GM21390 (cell line): ENCODE results near the gene TBX1.

ENCODE experiments used
- ATAC-seq: cut with Tn5 transposase; IDR thresholded peaks from one replicate; pipeline ENCODE4 v1.9.1; 2021; ENCODE audit not compliant: unreplicated experiment

The TBX1 gene

DNA sequence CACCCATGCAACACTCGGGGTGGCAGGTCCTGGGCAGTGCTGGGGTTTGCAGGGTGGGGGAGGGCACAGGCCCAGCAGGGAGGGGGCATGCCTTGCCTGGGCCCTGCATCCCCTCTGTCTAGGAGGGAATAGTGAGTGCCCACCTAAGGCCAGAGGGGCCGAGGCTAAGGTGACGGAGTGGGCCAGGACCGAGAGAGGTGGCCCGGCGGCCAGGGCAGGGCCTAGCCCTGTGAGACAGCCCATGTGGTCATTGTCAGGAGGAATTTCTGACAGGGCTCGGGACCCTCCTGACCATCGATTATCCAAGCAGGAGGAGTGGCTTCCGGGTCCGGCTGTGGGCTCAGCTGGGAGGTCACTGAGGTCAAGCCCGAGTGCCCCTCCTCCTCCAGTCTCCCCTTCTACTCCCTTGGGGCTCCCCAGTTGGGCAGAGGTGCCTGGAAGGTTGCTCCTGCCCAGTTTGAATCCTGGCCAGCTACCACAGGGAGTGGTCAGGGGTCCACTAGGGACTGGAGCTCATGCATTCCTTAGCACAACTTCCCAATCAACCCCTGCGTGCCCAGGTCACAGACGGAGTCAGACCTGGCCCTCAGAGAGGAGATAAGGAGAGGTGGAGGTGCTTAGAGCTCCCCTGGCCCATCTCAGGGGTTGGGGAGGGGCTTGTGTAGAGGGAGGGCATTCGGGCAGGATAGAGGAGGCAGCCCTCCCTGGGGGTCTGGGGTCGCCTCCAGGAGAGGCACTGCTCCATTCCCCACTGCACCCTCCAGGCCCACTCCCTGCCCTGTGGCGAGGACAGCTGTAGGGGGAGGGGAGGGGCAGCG, 22.5 kb upstream of the TBX1 start:
- no peak for ATAC-seq

DNA sequence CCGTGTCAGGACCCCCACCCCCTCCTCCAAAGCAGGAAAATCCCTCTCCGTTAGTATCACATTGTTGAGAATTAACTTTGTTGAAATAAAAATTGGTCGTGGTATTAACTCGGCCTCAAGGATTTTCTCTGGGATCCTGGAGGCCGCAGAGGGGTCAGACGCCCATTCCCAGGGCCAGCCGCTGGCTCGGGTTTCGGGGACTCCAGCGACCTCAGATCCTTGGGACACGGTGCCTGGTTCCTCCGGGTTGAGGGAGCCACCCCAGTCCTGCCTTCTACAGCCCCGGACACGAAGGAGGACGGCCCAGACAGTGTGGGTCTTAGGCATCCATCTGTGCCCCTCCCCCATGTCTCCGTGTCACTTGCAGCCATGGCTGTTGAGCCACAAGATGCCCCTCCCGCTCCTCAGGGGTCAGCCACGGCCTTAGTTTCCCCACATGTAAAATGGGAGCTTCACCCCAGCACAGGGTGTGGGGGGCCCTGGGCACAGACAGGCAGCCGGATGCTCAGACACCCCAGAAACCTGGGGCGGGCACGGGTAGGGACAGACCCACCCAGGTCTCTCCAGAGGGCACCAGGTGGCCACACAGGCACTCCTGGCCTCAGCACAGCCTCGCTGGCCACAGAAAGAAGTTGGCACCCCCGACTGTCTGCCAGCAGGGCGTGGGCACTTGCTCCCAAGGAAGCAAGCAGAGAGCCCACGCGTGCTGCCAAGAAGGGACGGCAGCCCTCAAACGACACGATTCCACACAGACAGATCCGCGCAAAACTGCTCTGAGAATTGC, 21.7 kb upstream of the TBX1 start:
- no peak for ATAC-seq

DNA sequence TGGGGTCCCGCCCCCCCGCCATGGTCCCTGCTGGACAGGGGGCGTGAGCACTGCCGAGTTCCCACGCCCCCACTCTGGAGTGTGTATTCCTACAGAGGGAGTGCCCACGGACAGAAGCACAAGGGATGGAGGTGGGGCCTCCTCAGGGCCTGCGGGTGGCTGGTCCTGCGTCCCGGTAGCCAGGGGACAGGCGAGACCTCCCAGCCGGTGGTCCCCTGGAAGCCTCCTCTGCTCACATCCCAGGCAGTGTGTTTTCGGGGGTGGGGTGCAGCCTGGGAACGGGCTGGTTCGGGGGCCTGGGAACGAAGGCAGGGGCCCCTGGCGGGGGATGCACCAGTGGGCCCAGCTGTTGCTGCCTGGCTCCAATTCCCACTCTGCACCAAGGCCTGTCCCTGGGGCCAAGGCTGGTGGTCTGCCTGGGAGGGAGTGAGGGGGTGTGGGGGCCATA, 21.1 kb upstream of the TBX1 start:
- no peak for ATAC-seq

DNA sequence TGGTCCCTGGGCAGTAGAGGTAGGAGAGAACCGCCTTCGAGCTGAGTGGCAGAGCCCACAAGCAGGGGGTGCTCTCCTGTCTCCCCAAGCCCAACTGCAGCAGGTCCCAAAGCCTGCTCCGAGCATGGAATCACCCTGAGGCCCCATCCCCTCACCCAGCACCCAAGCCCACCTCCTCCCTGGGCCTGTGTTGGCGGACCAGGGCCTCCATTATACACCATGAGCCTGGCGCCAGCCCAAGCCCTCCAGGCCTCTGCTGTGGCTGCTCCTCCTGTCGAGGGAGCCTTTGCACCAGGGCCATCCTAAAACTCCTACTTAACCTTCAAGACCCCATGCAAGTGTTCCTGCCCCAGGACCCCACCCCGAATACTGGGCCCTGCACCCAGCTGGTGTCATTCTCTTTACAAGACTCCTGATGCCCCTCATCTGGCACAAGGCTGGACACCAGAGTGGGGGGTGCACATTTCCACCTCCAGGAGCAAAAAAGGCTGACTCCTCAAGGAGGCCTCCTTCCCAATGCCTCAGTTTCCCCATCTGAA, 20.6 kb upstream of the TBX1 start:
- no peak for ATAC-seq

DNA sequence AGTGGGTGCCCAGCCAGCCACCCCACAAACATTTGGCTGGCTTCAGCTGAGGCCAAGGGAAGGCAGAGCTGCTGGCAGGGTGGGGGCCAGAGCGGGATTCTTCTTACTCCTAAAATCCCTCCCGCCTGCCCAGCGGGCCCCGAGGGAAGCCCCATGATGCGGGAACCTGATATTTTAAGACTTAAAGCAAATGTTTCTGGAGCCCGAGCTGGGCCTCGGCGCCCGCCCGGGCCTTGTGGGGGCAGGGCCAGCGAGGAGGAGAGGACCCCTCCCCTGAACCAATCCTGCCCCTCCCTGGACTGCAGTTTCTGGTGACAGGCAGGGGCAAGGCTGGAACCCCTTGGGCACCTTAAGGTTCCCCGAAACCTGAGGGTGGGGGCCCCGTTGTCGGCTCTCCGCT, 20.0 kb upstream of the TBX1 start:
- ATAC-seq = no peak

DNA sequence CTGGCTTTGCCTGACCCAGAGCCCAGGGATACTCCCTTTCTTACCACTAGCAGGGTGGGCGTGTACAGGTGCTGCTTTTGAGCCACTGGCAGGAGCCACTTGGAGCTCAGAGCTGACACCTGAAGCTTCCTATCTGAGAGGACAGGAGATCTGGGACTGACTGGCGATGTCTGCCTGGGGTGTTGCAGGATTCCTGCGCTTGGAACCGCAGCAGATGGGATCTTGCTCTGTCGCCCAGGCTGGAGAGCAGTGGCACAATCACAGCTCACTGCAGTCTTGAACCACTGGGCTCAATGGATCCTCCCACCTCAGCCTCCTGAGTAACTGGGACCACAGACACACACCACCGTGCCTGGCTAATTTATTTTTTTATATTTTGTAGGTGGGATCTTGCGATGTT, 19.5 kb upstream of the TBX1 start:
- no peak for ATAC-seq

DNA sequence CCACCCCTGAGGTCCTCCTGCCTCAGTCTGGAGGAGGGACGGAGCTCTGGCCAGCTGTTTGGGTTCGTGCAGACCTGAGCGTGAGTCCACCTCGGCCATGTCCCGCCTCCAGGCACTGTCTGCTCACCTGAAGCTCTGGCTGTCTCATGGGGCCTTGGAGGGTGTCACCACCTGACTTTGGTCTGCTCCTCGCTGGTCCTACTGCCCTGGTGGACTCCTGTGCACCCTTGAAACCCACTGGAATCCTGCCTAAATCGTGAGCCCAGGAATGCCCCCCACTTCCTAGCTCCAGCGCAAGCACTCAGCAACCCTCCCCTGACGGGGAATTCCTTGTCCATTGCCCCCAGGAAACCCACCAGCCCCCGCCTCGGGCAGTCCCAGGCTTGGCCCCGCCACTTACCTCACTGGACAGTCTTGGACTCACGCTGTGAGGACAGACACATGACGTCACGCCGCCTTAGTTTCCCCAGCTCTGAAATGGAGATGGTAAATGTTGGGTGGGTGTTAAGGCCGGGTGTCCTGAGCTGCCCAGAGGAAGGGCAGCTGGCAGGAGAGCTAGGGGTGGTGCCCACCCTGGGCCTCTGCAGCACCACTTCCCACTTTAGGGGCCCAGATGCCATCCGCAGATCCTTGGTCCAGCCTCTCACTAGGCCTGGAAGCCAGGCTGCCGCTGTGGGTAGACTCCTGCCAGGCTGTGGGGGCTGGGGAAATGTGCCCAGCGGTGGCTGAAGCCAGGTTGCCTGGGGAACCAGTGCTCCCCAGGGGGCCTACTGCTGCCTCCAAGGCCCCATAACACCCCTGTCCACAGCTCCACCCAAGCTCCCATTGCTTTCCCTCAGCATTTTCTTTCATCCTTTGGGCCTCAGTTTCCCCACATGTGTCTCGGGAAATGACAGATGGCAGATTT, 18.2 kb upstream of the TBX1 start:
- no peak for ATAC-seq

DNA sequence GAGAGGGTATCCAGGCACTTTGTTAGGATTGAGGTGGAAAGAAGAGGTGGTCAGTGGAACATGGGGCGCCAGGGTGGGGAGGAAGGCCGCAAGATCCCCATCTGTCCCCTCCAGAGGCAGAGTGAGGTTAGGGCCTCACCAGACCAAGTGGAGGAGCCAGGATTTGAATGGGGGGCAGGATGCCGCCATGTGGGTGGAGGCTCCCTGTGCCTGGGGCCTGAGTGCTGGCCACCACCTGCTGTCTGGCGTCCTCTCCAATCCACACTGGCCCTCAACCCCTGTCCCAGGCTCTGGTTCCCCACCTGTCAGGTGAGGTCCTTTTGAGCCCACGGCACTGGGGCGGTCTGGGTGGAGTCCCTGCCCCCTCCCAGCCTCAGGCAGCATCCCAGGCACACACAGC, 17.5 kb upstream of the TBX1 start:
- no peak for ATAC-seq

DNA sequence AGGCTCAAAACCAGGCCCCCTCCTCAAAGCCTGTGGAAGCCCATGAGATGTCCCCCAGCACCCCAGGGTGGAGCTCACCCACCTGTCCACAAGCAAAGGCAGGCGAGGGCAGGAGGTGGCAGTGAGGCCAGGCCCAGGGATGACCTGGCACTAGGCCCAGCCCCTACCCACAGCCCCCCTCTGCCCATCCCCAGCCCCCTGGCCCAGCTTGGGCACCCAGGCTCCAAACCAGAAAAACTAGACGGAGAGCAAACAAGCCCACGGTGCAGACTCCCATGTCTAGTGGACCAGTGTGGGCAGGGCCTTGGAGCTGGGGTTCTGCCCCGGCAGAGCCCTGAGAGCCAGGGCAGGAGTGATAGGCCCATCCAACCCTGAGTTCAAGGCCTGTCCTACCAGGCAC, 16.9 kb upstream of the TBX1 start:
- no peak for ATAC-seq

DNA sequence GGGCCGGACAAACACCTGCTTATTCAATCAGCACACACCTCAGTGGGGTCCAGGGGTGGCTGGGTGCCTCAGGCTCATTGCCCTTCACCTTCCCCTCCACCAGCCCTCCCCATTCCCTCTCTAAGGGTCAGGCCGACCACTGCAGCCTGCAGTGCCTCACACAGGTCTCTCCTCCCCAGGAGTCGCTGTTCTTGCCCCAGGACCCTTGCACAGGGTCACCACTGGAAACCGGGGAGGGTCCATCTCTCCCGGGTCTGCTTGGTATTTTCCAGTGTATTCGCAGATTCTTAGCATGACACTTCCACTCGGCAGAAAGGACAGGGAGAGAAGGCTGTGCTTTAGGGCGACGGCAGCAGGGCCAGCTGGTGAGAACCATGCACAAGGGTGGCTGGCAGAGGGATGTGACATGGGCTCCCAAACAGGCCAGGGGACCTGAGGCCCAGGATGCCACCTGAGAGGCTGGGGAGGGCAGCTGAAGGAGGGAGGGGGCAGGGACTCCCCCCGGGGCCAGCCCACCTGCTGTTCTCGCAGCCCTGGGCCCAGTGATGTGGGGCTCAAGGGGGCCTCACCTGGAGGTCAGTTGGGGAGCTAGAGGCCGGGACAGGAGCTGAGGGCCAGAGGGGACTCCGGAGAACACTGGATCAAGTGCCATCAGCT, 16.1 kb upstream of the TBX1 start:
- ATAC-seq = no peak

DNA sequence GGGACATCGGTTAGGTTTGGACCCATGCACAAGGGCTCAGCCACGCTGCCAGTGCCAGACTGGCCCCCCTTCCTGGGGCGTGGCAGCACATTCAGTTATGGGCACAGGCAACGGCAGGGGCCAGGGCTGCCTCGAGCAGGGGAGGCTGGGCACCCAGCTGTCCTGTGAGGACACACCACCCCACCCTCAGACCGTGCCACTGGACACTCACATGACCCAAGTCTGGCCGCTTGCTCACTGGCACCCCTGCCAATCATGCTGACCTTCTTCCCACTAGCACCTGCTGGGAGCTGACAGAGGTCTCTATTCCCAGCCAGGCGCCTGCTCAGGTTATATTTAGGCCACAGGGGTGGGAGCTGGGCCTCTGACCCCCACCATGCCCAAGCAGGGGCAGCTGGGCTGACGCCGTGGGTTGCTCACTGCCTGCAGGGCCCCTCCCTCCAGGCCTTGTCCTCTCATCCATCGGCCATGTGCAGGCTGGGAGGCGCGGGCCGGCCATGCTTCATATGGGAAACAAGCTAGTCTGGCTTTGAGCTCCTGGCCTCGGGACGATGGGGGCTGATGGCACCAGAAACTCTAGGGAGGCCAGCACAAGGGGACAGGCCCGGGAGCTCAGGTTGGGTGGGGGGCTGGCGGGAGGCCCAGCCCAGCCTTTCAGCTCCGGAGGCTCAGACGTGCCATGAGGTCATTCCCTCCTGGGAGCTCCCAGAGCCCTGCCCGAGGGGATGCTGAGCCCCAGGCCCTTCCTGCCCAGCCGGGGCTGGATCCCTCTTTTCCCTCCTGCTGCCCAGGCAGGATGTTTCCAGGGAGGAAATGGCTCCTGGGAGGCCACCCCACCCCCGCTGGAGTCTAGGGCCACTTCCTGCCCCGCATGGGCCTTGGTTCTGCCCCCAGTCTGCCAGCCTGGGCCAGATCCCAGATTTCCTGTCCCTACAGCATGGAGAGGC, 15.2 kb upstream of the TBX1 start:
- ATAC-seq = no peak

DNA sequence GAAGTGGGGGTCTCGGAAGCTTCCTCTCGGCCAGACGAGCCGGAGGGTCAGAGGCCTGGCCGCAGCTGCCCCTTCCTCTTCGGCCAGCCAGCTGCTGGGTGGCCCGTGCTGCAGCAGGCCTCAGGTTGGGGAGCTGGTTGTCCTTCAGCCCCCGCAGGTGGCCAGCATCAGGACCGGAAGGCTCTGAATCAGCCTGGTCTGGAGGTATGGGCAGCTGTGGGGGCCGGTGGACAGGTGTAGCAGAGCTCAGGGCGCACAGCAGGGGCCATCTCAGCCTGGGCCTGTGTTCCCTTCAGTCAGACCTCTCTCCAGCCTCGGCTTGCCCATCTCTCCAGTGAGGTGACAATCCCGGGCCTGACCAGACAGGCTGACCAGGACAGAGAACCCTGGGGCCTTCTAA, 13.9 kb upstream of the TBX1 start:
- no peak for ATAC-seq

DNA sequence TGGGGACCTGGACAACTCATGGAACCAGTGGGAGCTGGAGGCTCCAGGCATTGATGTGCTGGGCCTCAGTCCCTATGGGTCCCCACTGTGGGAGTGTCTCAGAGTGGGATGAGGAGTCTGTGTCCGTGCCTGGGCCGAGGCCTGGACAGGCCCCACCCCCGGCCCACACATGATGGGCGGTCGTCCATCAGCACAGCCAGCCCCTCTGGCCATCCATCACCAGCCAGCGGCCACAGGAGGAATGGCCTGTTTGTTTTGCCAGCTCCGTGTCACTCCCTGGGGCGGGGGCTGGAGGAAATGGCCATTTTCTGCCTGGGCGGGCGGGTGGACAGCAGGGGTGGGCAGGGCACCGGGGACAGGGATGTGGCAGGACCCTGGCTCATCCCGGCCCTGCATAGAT, 13.0 kb upstream of the TBX1 start:
- ATAC-seq = no peak

DNA sequence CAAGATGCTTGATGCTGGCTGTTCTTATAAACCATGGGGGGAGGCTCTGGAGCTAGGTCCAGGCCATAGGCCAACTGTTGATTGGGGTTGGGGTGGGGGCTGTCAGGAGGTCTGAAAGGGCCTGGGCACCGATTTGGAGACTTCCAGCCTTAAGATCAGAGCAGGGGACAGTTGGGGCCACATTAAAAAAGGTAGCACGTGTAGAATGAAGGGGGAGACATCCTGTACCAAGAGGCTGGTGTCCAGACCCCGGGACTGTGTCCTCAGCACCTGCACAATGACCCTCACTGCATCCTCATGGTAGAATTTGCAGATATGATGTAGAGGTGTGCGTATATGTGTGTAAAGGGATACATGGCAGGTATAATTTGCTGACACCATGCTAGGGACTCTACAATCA, 12.4 kb upstream of the TBX1 start:
- no peak for ATAC-seq

DNA sequence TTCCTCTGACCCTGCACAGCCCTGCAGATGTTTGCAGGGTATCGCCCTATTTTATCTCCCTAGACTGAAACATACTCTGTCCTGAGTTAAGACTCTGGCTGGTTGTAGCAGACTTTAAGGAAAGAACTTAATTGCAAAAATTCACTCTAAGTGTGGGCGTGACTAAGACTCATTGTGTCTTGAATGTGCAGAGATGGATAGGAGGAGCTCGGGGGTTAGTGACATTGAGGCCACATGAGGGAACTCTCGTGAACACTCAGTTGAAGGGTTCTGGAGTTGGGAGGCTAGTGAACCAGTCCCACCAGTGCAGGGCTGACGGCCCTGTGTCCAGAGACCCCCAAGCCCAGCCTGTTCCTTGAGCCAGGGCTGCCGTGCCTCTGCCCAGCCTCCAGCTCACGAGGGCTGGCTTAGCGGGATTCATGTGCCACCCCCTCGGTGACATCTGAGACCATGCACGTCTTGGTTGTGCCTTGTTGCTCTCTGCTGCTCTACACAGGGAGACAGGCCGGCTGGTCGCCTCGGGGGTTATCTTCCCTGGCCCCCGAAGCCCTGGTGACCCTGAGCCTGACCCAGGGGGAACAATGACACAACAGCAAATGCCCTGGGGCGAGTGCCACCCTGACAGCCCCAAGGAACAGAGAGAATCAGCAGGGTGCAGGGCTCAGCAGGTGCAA, 11.4 kb upstream of the TBX1 start:
- no peak for ATAC-seq

DNA sequence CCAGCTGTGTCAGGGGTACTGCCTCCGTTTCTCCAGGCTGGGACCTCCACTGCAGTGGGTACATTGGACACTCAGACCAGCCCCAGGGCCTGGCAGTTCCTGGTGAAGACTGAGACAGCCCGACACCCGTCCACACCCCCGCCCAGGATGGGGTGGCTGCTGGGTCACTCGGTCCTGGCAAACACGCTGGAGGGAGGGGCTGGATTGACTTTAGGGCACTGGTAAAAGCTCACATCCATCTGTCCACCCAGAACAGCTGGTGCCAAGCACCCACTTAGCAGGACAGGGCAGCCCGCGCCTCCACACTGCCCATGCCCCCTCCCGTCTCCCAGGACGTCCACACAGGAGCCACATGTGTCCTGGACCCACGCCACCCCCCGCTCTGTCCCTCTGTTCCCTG, 10.7 kb upstream of the TBX1 start:
- ATAC-seq = no peak

DNA sequence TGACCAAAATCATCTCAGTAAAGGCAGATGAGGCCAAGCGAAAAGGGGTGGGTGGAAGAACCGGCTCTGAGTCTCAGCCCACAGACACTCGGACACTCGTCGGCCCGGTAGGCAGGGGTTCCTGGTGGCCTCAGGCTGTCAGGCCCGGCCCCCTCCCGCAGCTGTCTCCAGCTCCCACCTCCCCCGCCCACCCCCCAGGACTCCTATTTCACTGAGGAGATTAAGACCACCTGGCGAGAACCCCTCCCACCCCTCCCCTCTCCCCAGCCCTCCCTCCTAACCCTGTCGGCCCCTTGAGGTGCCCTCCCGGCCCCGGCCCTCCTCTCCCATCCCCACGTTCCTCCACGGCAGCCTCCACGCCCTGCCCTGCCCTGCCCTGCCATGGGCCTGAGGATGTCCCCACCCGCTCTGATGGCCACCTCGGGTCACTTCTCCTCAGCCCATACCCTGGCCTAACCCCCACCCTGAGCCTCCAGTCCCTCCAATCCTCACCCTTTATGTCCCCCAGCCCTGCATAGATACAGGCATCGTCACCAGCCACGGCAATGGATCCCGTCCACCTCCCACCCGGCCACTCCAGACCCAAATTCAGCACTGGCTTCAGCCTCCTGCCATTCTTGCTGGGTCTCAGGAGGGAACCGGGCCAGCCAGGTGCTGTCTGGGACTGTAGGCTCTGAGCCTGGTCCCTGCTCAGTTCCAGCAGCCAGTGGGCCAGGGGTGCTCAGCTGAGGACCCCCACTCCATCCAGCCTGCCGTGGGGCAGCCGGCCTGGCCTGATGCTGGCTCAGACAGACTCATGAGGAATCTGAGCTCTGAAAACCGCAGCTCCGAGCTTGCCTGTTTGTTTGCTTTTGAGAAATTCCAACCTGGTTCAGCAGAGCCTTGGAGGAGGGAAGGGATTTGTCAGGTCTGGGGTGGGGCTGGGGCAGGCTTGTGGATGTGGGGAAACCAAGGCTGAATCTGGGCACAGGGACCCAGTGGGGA, 9.8 kb upstream of the TBX1 start:
- ATAC-seq = no peak
